PC-9 (cell line): ENCODE measurements around the gene NUCB2.

ENCODE experiments used
- EZH2 ChIP-seq: fragments of 200-600 bp; sonication (generic); IDR thresholded peaks from 2 replicates; pipeline ENCODE4 v1.8.0; 2017; ENCODE audit warnings: antibody characterized with exemption, low read depth
- TF ChIP-seq, protein P1 (sequence below): fragments of 200-600 bp; sonication (generic); conservative IDR thresholded peaks from 2 replicates; pipeline ENCODE4 v1.6.1; 2017; ENCODE audit warnings: mixed run types, antibody characterized with exemption, mild to moderate bottlenecking, moderate library complexity

DNA sequence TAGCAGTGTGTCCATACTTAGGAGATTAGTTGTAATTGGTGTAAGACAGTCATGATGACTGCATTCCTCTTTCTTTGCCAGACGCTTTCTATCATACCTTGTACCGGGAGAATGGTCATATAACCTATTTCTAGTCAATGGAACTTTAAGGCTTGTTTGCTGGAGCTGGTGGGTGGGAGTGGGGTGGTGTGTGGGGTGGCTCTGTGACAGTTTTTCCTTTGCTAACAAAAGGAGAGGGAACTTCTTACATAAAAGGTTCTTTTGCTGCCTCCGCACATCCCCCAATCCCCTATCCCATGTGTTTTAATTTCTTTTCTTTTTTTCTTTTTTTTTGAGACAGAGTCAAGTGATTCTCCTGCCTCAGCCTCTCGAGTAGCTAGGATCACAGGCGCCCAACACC lies 9.8 kb upstream of the NUCB2 start:
- TF ChIP-seq, protein P1, sequence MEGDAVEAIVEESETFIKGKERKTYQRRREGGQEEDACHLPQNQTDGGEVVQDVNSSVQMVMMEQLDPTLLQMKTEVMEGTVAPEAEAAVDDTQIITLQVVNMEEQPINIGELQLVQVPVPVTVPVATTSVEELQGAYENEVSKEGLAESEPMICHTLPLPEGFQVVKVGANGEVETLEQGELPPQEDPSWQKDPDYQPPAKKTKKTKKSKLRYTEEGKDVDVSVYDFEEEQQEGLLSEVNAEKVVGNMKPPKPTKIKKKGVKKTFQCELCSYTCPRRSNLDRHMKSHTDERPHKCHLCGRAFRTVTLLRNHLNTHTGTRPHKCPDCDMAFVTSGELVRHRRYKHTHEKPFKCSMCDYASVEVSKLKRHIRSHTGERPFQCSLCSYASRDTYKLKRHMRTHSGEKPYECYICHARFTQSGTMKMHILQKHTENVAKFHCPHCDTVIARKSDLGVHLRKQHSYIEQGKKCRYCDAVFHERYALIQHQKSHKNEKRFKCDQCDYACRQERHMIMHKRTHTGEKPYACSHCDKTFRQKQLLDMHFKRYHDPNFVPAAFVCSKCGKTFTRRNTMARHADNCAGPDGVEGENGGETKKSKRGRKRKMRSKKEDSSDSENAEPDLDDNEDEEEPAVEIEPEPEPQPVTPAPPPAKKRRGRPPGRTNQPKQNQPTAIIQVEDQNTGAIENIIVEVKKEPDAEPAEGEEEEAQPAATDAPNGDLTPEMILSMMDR, result no peak
- TF ChIP-seq EZH2, result no peak
